Stimulated activated naive CD8-positive, alpha-beta T cell treated with anti-CD3 and anti-CD28 coated beads, Interleukin-15, amount 100 ng/mL, for 72 hours (primary cell): Measurements from ENCODE around the gene RNF148.

ENCODE experiments used
- ATAC-seq: fragments of 150-1000 bp; cut with Tn5 transposase; 2 replicates; pipeline ENCODE4 v1.10.0; 2021; ENCODE audit warnings: mild to moderate bottlenecking, moderate library complexity
- DNase-seq, 2 donors: peaks; one replicate each; pipeline ENCODE4 v3.0.0; 2021 to 2022
- H3K27ac Mint-ChIP-seq, 2 donors: one replicate each; pipeline ENCODE4 v1.8.0; 2022; ENCODE audit warnings: mild to moderate bottlenecking in 2 of 2, mixed read lengths in 2 of 2, moderate library complexity in 2 of 2
- H3K27me3 Mint-ChIP-seq: one replicate; pipeline ENCODE4 v1.8.0; 2022; ENCODE audit warnings: mixed read lengths
- H3K4me1 Mint-ChIP-seq: one replicate; pipeline ENCODE4 v1.8.0; 2022; ENCODE audit warnings: mild to moderate bottlenecking, mixed read lengths
- H3K4me3 Mint-ChIP-seq, 2 donors: one replicate each; pipeline ENCODE4 v1.8.0; 2022; ENCODE audit warnings: mild to moderate bottlenecking in 2 of 2, mixed read lengths in 2 of 2, moderate library complexity in 1 of 2
- H3K9me3 Mint-ChIP-seq, 2 donors: one replicate each; pipeline ENCODE4 v1.8.0; 2022; ENCODE audit warnings: mixed read lengths in 2 of 2

Gene RNF148

DNA sequence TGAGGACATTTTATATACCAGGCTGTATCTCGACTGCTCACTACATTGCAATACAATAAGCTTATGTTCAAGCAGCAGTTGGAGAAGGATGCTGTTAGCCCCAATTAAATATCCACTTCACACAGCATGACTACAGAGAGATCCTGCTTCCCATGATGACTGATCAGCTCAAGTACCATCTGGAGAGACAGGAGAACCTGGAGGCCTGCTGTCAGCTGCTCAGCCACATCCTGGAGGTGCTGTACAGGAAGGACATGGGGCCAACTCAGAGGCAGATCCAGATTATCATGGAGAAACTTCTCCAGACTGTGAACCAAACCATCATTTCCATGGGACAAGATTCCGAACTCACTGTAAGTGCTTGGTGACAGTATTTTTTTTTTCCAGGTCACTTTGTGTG is 26.3 kb downstream of the RNF148 start:
- DNase-seq, result no peak
- Mint-ChIP-seq H3K27me3 (no peaks in the 10 kb centered on the region), H3K4me1 (no peaks in the 10 kb centered on the region), H3K9me3 (peaks cover 11 to 12% of the 10 kb centered on the region in 2 donors), H3K4me3 (no peak overlapping the region), H3K27ac (no peak overlapping the region)
- ATAC-seq, result no peak

DNA sequence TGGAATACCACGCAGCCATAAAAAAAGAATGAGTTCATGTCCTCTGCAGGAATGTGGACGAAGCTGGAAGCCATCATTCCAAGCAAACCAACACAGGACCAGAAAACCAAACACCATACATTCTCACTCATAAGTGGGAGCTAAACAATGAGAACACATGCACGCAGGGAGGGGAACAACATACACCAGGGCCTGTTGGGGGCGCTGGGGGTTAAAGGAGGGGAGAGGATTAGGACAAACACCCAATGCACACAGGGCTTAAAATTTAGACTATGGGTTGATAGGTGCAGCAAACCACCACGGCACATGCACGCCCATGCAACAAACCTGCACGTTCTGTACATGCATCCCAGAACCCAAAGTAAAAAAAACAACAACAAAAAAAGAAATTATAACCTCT is 27.1 kb downstream of the RNF148 start:
- H3K27ac Mint-ChIP-seq, result no peak overlapping the region
- H3K4me3 Mint-ChIP-seq, result no peak overlapping the region
- H3K4me1 Mint-ChIP-seq, result no peaks in the 10 kb centered on the region
- DNase-seq (no peak), ATAC-seq (no peak)
- H3K27me3 Mint-ChIP-seq, result no peaks in the 10 kb centered on the region
- peaks cover 12 to 13% of the 10 kb centered on the region in 2 donors for H3K9me3 Mint-ChIP-seq

DNA sequence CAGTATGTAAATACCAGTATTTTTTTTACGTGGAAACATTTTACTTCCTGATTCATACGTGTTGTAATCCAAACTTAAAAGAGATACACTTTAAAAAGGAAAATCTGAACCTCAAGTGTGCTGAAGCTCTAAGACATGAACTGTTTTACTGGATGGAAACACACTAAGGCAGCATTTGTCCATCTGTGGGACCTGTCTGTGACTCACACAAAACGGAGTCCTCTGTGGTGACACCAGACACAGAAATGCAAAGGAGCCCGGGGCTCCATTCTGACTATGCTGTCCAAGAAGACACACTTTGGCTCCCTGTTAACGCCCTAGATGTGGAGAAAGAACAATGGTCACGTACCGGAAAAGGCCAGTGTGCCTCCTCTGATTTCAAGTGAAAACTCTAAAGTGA is 27.7 kb downstream of the RNF148 start:
- Mint-ChIP-seq H3K9me3 (peaks cover 12 to 13% of the 10 kb centered on the region in 2 donors), H3K27ac (no peak overlapping the region), H3K4me3 (no peak overlapping the region), H3K4me1 (no peaks in the 10 kb centered on the region), H3K27me3 (no peaks in the 10 kb centered on the region)
- ATAC-seq, result no peak
- no peak for DNase-seq

DNA sequence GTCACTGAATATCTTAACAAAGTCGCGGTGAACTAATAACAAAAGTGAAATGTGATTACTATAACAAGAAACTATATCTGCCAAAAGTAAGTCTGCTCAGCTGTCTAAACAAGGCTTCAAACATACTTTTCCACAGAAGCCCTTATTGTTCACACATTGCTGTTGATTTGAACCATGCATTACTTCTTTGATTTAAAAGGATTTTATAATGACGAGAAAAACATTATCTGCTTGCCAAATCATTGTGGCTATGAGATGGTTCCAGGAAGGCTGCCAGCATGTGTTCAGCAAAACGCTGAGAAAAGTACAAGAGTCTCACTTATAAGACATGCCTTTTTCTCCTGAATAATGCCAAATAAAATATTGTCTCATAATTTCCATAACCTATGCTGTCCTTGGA is 28.2 kb downstream of the RNF148 start:
- Mint-ChIP-seq H3K27me3 (no peaks in the 10 kb centered on the region), H3K4me1 (no peaks in the 10 kb centered on the region), H3K9me3 (peaks cover 9 to 13% of the 10 kb centered on the region in 2 donors), H3K4me3 (no peak overlapping the region), H3K27ac (no peak overlapping the region)
- ATAC-seq, result no peak
- DNase-seq, result no peak

DNA sequence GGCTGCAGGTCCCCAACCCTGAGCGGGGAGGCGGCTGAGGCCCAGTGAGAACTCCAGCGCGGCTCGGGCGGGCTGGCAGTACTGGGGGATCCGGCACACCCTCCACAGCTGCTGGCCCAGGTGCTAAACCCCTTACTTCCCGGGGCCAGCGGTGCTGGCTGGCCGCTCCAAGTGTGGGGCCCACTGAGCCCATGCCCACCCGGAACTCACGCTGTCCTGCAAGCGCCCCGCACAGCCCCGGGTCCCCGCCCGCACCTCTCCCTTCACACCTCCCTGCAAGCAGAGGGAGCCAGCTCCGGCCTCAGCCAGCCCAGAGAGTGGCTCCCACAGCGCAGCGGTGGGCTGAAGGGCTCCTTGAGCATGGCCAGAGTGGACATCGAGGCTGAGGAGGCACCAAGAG is 28.8 kb downstream of the RNF148 start:
- no peaks in the 10 kb centered on the region for H3K27me3 Mint-ChIP-seq
- H3K27ac Mint-ChIP-seq, result no peak overlapping the region
- H3K4me1 Mint-ChIP-seq, result no peaks in the 10 kb centered on the region
- H3K9me3 Mint-ChIP-seq, result peaks cover 6 to 13% of the 10 kb centered on the region in 2 donors
- ATAC-seq (no peak), DNase-seq (no peak)
- H3K4me3 Mint-ChIP-seq, result no peak overlapping the region

DNA sequence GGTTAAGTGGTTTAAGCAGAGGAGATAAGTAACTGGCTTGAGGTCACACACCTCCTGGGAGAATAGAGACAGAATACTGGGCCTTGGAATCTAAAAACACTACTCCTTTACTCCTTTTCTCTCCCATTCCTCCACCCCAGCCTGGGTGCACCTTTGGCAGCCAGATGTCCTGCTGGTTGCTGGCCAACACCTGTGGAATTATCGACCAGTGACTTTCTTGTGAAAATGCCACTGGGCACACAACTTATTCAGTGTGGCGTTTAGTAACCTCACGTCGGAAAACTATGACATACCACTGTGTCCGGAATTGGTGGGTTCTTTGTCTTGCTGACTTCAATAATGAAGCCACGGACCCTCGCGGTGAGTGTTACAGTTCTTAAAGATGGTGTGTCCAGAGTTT is 30.2 kb downstream of the RNF148 start:
- Mint-ChIP-seq H3K27ac (no peak overlapping the region), H3K4me3 (no peak overlapping the region), H3K27me3 (no peaks in the 10 kb centered on the region), H3K9me3 (peaks cover 0 to 14% of the 10 kb centered on the region in 2 donors), H3K4me1 (no peaks in the 10 kb centered on the region)
- DNase-seq, result no peak
- no peak for ATAC-seq

DNA sequence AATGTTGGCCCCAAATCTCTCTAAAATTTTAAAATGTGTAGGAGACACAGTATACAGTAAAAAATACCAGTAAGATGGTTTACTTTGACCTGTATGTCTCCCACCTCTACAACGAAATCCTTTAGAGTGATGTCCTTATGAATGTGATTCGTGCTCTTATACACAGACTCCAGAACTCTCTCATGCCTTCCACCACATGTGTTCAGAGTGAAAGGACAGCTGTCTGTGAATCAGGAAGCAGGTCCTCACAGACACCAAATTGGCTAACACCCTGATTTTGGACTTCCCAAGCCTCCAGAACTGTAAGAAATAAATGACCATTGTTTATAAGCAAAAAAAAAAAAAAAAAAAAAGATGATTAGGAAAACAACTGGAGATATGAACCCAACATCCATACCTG is 39.0 kb downstream of the RNF148 start:
- no peak for ATAC-seq
- H3K4me1 Mint-ChIP-seq, result no peaks in the 10 kb centered on the region
- peaks cover 0 to 15% of the 10 kb centered on the region in 2 donors for H3K9me3 Mint-ChIP-seq
- no peak for DNase-seq
- no peaks in the 10 kb centered on the region for H3K27me3 Mint-ChIP-seq
- no peak overlapping the region for H3K27ac Mint-ChIP-seq
- no peak overlapping the region for H3K4me3 Mint-ChIP-seq

DNA sequence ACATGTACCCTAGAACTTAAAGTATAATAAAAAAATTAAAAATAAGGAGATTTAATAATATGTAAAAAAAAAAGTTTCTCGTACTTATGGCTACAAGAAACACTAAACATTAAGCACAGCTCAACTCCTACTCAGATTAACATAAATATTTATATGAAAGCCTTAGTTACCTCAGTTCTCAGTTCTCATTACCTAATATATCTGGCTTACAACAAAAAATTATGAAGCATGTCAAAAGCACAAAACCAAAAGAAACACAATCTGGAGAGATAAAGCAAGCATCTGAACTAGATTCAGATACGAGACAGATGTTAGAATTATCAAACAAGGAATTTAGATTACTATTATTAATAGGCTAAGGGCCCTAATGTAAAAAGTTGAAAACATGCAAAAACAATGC is 43.9 kb downstream of the RNF148 start:
- no peaks in the 10 kb centered on the region for H3K4me1 Mint-ChIP-seq
- ATAC-seq (no peak), DNase-seq (no peak)
- H3K9me3 Mint-ChIP-seq, result peaks cover 0 to 6% of the 10 kb centered on the region in 2 donors
- H3K4me3 Mint-ChIP-seq, result no peak overlapping the region
- H3K27ac Mint-ChIP-seq, result no peak overlapping the region
- no peaks in the 10 kb centered on the region for H3K27me3 Mint-ChIP-seq

DNA sequence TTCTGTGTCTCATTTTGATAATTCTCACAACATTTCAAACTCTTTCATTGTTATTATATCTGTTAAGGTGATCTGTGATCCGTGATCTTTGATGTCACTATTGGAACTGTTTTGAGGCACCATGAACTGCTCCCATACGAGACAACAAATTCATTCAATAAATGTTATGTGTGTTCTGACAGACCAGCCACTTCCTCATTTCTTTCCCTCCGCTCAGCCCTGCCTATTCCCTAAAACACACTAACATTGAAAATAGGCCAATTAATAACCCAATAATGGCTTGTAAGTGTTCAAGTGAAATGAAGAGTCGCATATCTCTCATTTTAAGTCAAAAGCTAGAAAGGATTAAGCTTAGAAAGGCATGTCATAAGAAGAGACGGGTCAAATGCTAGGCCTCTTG is 49.0 kb downstream of the RNF148 start:
- H3K4me3 Mint-ChIP-seq, result no peak overlapping the region
- no peaks in the 10 kb centered on the region for H3K4me1 Mint-ChIP-seq
- H3K27me3 Mint-ChIP-seq, result no peaks in the 10 kb centered on the region
- ATAC-seq (no peak), DNase-seq (no peak)
- H3K27ac Mint-ChIP-seq, result no peak overlapping the region
- H3K9me3 Mint-ChIP-seq, result no peaks in the 10 kb centered on the region

DNA sequence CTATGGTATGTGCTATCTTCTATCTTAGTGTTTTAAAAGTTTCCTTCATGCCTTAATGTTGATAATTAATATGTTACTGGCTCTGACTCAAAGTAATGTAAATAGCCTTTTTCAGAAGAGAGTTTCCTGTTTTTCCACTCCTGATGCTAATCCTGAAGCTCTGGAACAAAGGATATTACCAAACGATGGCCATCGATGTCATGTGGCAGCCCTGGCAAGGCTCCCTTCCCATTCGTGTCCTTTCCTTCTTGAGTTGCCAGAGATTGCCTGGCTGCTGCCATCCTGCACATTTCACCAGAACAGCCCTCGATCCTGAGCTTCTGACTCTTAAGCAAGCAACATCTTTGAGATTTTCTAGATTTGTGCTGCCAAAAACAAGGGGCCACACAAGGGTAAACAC is 49.8 kb downstream of the RNF148 start:
- no peaks in the 10 kb centered on the region for H3K27me3 Mint-ChIP-seq
- H3K4me1 Mint-ChIP-seq, result no peaks in the 10 kb centered on the region
- no peak overlapping the region for H3K27ac Mint-ChIP-seq
- no peak overlapping the region for H3K4me3 Mint-ChIP-seq
- H3K9me3 Mint-ChIP-seq, result no peaks in the 10 kb centered on the region
- no peak for DNase-seq
- ATAC-seq, result no peak
